SHP77 (cell line): ENCODE results near the gene COA8.

Experiments
- DNase-seq, 2 experiments: peaks; one replicate each; lab custom pipeline; 2025; lab: John Stamatoyannopoulos, UW

COA8 gene

DNA sequence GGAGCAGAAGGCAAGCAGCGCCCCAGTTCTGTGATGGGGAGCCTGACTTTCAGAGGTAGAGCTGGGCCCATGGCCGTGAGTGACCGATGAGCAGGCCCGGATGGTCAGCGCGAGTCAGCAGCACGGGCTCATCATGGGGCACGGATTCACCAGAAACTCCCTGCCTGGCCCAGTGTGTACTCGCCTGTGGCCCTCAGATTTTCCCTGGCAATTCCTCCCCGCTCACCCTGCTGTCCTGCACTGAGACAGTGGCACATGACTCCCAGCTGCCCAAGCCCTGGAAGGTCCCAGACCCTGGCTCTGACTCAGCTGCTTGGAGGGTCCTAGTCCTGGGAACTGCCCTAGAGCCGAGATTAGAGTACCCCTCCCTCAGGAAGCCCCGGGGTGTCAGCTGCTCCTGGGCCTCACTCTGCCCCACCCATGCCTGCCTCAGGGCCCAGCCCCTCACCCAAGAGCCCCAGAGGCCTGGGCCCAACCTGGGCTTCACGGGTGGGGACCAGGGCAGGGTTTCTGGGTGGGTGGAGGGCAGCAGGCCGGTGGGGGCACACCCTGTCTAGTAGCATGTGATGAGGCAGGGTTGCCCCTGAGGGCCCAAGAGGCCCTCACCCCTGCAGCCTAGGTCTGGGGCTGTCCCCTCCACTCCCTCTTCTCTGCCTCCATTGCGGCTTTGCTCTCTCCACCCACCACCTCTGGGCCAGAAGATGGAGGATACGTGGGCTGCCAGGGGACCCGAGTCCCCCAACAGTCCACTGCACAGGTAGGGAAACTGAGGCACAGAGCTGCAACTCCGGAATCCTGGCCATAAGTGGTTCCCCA is 25.4 kb upstream of the COA8 start:
- no peak for DNase-seq

DNA sequence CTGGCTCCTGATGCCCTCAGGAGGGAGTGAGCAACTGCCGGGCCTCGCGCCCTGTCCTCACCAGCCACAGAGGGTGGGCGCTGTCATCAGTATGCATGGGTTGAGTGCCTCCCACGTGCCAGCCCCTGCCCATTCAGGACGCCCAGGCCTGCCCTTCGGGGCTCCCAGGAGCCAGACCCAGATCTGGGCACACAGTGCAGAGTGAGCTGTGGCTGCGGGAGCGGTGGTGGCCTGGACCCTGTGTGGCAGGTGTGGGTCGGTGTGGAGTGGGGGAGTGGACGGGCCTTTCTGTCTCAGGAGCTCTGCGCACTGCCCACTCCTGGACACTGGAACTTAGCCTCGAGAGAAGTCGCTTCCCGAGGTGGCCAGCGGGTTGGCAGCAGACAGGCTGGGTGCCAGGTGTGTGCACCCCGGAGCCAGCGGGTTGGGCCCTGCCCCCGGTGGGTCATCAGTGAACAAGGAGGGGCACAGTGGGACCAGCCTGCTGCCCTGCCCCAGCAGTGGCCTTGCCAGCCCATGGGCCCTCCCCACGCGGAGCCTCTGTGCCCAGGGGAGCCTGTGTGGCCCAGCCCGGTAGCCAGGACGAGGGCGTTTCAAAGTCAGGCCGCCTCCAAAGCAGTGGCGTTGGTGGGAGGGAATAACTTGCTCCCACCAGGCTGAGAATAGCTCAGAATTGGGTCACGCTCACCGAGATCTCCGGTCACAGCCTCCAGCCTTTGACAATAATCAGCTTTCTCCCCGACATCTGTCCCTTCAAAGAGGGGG is 24.3 kb upstream of the COA8 start:
- DNase-seq, result no peak

DNA sequence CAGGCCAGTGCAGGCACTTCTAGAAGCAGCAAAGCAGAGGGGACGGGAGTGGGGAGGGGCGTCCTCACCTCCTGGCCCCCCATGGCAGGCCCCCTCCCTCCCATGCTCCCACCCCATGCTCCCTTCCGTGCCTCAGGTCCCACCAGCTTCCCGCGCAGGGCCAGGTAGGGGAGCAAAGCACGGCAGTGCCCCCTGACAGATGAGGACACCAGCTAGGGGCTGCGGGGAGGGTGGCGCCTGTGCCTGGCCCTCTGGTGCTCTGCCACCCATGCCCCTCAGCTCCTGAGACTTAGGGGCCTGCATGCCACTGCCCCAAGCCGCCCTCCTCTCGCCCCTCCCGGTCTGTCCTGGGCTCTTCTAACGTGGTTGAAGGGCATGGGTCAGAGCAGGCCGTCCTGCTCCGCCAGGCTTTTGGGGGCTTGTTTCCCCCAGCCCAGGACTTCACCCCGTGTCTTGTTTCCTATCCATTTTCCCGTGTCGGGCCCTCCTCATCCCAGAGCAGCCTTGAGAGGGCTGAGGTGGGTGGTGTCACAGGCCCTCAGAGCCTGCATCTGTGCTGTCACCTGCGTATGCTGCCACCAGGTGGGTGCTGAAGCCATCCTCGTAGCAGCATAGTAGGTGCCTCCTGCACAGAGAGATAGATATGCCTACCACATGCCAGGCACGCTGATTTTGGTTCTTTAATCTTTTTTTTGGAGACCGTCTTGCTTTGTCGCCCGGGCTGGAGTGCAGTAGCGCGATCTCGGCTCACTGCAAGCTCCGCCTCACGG is 23.5 kb upstream of the COA8 start:
- peak in 1 of 2 experiments; percentile 31 for DNase-seq

DNA sequence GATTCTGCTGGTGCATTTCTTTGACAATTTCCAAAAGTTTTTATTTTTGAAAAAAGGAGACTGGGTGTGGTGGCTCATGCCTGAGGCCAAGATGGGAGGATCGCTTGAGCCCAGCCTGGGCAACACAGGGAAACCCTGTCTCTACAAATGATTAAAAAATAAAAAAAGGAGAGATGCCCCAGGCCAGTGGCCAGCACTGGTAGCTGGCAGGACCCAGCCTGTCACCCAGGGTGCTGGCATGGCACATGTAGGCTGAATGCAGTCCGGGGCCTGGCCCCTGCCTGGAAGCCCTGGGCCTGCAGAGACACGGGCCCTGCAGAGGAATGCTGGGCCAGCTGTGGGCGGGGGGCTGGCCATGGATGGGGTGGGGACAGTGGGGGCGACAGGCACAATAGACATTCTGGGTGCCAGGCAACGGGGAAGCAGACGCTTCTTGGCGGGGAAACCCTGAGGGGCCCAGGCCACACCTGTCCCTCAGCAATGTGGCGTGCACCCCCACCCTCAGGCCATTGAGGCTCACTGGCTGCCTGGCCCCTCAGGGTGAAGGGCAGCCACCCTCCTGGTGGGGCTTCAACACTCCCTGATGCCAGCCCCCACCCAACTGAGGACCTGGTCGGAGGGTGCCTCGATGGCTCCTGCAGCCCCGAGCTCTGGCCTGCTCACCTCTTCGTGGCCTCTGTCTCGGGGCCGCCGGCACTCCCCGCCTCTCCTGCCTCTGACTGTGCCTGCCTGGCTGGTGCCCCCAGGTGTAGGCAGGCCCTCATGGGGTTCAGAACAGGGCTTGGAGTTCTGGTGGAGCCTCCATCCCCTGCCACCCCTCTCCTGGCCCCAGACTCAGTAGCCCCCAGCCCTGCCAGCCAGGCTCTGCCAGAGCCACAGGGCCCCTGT is 21.7 kb upstream of the COA8 start:
- no peak for DNase-seq

DNA sequence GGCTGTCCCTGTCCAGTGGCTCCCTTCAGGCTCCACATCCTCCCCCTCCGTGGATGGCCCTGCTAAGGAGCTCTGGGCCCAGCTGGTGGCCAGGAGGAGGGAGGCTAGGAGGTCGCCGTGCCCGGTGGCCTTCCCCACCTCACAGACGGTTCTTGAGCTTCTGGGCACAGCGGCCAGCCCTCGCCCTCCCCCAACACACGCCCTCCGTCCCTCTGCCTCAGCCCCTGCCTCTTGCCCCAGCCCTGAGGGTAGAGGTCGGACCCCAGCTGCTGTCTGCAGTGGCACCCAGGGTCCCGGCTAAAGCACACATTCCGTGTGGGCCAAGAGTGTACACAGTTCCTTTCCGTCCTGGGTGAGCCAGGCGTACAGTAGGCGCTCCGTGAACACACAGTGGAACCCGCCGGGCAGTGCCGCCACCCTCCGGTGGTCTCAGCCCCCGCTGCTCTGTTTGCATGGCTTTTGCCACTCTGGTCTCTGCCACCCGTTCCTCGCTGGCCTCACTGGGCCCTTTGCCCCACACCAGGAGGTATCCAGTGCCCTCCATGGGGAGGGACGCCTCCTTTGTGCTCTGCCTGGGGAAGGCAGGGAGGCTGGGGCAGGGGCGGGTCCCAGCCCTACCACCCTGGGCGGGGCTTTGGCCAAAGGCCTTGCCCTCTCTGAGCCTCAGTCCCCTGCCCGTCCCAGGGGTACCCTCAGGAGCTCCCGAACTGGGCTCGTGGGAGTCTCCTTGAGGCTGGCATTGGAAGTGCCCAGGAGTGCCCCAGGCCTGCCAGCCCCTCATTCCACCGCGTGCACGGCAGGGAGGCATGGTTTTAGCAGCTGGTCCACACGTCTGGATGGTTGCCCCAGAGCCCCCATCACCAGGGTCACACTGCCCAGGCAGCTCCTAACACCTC is 20.8 kb upstream of the COA8 start:
- no peak for DNase-seq

DNA sequence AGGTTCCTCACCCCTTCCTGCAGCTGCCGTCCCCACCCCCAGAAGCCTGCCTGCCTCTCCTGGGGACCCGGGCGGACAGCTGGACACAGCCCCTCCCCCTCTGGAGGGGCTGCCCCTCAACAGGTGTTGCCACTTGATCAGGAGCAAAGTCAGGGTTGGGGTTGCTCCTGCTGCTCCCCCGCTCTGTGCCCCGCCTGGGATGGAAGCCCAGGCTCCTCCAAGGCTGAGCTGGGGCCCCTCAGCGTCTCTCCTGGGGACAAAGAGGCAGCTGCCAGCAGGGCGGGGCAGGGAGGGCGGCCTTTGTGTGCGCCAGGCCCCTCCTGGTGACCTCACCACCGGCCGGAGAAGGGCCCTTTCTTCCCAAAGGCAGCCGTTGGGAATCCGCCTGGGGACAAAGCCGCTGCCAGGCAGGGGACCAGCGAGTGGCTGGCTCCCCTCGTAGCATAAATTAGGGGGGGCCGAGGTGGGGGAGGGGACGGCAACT is 20.1 kb upstream of the COA8 start:
- DNase-seq, result peak; percentile 68 to 79

DNA sequence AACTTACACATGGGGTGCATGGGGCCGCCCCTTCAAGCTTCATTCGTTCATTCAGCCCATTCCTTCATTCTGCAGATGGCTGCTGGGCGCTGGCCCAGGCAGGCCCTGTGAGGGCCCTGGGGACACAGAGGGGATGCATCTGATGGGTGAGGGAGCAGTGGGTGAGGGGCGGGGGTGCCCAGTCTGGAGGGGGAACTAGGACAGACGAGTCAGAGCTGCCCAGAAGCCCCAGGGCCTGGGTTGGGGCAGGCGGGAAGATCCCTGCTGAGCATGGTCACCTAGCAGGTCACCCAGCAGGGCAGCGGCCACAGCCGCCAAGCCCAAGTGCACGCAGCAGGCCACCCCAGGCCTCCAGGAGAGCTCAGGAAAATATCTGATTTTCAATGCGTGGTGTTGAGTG is 19.6 kb upstream of the COA8 start:
- no peak for DNase-seq

DNA sequence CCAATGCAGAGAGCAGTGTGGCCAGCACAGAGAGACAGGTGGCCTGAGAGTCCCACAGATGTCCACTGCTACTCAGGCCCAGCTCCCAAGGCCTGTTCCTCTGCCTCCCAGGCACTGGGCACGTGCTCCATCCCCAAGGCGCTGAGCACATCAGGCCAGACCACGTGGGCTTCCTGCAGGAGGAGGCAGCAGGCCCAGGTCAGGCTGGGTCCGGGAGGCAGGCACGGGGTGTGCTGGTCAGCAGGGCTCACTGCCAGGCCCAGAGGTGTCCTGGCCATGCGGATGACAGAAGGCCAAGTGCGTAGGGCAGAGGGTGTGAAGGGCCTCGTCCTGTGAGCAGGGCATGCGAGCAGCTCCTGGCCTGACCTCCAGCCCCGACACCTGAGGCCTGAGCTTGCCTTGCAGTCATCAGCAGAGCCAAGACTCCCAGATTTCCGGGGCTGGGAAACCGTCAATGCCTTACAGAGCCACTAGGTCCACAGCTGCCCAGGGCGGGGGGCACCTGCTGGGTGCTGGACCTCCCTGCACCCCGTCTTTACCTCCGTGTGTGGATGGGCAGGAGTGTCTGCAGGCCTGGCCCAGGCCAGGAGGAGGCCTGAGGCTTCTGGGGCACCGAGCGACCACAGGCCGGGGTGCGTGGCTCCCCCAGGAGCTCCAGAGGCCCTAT is 18.9 kb upstream of the COA8 start:
- no peak for DNase-seq

DNA sequence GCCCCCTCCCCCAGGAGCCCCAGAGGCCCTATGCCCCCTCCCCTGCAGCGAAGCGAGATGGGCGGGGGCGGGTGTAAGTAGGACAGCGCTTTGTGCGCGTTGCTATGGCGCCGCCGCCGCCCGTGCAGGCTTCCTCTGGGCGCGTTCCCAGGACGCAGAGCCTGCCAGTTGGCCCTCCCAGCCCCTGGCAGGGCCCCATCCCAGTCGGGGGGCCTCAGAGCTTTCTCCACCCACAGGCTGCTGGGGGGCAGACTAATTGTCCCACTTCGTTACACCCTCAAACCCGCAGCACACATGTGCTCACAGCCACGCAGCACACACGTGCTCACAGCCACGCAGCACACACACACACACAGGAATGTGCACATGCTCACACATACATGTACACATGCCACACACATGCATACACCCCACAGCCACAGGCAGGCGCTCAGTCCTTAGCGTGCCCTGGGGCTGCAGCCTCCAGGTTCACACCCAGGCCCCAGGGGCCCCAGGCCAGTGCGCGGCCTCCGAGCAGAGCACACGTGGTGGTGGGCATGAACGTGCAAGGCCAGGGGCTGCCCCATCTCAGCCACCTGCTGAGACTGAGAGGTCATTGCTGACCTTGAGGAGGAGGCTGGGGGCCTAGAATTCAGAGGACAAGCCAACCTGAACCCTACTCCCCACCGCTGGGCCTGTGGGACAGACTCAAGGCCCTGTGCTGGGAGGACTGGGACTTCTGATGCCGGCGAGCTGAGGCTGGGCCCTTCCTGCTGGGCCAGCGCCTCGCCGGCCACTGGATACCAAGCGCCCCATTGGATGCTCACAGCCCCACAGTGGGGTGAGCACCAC is 18.2 kb upstream of the COA8 start:
- no peak for DNase-seq

DNA sequence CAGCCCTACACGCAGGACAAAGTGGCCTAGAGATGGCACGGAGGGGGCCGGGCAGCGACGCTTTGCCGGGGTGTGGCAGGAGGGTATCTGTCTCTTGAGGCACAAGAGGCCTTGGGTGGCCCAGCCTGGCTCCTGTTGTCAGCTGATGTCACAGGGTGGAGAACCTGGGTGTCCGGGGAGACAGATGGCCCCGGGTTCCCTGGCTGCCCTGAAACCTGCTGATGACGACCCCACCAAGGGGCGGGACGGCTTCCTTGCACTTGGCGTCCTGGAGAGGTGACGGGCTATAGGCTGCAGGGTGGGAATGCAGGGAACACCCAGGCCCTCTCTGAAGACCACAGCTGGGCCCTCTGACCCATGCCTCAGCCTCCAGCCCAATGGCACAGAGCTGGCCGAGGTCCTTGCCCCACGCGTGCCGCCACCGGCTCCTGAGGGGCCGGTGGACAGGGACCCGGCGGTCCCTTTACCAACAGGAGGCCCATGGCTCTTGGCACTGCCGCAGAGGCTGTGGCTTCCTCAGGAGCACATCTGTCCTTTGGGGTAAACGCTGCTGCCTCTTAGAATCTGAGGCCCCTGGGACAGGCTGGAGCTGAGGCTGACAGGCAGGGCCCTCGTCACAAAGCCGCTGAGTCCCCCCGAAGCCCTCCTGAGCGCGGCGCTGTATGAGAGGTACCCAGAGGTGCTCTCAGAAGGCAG is 17.4 kb upstream of the COA8 start:
- DNase-seq, result no peak

DNA sequence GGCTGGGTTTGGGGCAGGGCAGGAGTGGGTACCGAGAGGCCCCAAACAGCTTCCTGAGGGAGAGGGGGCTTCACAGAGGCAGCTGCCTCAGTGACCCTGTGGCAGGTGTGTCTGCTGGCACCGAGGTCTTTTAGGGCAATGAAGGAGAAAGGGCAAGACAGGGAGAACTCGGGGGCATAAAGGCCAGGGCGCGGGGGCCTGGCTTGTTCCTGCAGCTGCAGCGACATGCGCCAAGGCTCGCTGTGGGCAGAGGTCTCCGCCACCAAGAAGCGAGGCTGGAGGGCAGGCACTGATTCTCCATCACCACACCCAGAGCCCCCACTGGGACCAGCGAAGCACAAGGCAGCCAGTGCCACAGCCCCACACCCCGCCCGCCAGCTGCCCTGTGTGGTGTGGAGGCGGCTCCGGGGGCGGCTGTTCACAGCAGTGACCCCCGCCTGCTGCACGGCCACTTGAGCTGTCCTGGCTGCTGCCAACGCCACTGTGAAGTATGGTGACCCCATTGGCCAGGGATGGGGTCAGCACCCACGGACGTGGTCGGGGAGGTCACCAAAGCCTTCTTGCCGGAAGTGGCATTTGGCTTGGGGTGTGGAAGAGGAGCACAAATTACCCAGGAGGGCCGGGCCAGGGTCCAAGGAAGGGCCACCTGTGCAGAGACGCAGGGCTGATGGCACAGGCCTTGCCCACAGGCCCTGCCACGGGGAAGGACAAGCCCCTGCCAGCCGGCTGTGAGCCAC is 16.7 kb upstream of the COA8 start:
- DNase-seq, result no peak

DNA sequence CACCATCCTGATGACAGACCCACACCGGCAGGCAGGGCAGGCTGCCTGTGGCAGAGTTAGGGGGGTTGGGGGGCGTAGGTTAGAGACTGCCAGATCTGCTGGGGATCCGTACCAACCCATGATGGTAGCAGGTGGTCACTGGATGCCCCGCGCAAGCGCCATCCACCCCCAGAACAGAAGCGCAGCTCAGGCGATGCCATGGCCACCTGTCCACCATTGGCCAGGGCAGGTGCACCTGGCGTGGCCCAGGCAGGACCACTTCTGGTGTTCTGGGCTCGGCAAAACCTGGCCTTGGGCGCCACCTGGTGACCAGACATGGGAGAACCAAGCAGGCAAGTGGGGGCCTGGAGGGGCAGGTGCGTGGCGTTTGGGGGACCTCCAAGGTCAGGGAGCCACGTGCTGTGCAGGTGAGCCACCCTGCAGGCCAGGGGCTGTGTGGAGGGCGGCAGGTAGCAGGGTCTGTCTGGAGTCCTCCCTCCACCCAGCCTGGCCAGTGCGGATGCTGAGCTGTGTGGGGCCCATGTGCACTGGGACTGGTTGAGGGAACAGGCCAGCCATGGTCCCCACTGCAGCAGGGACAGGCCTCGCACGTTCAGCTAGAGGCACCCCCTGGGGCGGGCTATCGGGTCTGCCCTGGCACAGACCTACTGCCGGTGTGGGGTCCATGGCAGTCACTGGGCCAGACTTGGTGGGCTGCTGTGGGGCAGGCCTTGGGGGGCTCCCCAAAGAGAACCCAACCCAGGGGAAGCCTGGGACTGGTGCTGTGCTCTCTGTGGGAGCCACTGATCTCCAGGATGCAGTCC is 15.9 kb upstream of the COA8 start:
- DNase-seq, result peak; percentile 57 to 68

DNA sequence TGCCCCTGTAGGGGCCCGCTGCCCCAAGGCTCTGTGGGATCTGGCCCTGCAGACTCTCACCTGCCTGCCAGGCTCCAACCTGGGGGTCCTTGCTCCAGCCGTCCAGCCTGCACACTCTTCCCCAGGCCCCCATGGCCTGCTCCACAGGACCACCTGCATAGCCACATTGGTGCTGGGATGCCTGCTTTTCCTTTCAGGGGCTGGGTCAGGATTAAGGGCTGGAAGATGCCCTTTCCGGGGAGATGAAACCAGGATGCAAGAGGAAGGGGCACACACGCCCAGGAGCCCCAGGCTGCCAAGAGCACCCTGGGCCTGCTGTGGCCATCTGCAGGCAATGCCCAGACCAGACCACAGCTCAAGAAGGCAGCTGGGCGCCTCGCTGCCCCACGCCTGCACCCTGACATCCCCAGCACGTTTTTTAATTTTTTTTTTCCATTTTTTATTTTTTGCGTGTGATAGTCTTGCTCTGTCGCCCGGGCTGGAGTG is 15.3 kb upstream of the COA8 start:
- no peak for DNase-seq

DNA sequence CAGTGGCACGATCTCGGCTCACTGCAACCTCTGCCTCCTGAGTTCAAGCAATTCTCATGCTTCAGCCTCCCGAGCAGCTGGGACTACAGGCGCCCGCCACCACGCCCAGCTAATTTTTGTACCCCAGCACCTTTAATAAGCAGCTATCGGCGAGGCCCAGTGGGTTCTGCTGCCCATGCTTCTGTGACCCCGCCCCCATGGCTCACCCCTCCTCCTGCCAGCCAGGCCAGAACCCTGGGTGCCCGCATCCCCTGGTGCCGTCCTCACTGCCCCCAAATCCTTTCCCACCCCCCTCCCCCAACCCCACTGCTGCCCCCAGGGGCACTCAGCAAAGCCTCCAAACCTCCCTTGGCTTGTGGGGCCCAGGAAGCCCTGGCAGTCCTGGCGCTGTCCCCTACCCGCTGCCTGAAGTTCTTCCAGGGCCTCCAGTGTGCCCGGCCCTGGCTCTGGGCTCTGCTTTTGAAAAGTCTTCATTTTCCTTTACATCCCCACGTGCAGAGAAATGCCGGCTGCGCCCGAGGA is 14.8 kb upstream of the COA8 start:
- DNase-seq, result no peak

DNA sequence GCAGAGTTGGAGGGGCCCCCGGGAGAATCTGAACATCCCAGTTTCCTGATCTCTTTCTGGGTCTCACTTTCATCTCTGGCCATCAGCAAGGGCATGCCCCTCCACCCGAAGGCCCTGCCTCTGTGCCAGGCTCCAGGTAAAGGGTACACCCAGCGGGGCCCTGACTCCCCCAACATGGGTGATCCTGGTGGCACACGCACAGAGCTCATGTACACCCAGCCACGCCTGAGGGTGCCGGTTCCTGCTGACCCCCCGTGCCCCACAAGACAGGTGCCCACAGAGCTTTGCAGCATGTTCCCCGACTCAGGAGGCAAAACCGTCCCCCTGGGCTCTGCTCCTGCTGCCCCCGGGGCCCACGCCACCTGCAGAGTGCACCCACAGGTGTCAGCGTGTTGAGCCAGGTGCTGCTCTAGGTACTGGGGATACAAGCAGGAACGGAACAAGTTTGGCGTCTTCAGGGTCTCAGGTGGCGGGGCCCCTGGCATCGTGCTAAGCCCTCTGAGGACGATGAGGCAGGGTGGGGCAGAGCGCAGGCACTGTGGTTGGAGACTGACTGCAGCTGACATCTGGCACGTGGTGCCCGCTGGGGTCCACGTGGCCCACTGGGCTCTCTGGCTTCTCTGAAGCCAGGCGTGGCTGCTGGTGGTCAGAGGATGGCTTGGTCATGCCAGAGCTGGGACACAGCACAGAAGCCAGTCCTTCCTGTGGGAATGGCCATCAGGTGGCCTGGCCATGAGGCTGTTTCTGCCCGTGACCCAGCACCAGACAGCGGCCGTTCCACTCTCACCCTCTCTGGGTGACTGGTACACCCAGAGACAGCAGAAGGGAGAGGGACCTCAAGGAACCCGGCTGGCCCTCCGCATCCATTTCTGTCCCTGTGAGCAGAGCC is 14.1 kb upstream of the COA8 start:
- no peak for DNase-seq
